H1 (cell line): ENCODE data around the gene CXCL17.

Source experiments
- ASH2L ChIP-seq: fragments of 200-600, 300-600 bp; sonication (generic); IDR thresholded peaks from one replicate; pipeline ENCODE4 v1.7.1; 2017; ENCODE audit warnings: low read length
- GTF2F1 ChIP-seq: IDR thresholded peaks from 2 replicates; pipeline ENCODE4 v1.6.1; 2012; ENCODE audit warnings: low read depth, low read length, improper control_type of control experiment, borderline replicate concordance
- POLR2AphosphoS5 ChIP-seq: IDR thresholded peaks from 2 replicates; pipeline ENCODE4 v1.6.1; 2011; ENCODE audit warnings: low read depth, low read length
- RAD21 ChIP-seq, 2 experiments: IDR thresholded peaks in 1 of 2; conservative IDR thresholded peaks in 1 of 2; 2 replicates each; pipeline ENCODE4 v1.6.1; 2011; ENCODE audit warnings: low read depth in 2 of 2, low read length in 2 of 2, improper control_type of control experiment in 1 of 2, inconsistent platforms in 1 of 2, mild to moderate bottlenecking in 1 of 2, moderate library complexity in 1 of 2
- RXRA ChIP-seq: IDR thresholded peaks from 2 replicates; pipeline ENCODE4 v1.6.1; 2011; ENCODE audit warnings: low read depth, mild to moderate bottlenecking, low read length, moderate library complexity; ENCODE audit not compliant: insufficient read depth
- TF ChIP-seq, protein P1 (sequence below), 3 experiments: IDR thresholded peaks; 1 replicate in 2 of 3; 2 replicates in 1 of 3; pipeline versions ENCODE4 v1.5.1 to v1.6.1; 2011; ENCODE audit warnings: low read length in 3 of 3, mild to moderate bottlenecking in 3 of 3, inconsistent platforms in 2 of 3, low read depth in 1 of 3, moderate library complexity in 1 of 3; ENCODE audit not compliant: insufficient read depth in 1 of 3; ENCODE audit errors: control extremely low read depth in 1 of 3

DNA sequence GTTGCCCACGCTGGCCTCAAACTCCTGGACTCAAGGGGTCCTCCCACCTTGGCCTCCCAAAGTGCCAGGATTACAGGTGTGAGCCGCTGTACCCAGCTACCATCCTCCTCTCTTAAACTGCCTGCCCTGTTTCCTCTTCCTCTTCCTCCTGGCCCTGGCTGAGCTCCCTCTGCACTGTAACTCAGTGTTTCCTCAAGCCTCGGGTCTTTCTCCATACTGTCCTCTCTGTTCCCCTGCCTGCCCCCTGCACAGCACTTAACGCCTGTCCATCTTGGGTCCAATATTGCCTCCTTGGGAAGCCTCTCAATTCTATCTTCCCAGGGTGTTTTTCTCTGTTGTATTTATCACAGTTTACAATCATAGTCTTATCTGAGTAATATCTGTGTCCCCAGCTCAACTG is 21.6 kb downstream of the CXCL17 start:
- TF ChIP-seq GTF2F1: no peak
- TF ChIP-seq POLR2AphosphoS5: no peak
- TF ChIP-seq RAD21 (IDR thresholded peaks at IDR 0.05 in 1 of 2, conservative IDR thresholded peaks at IDR 0.05 in 1 of 2; ENCODE audit: low read depth in 2 of 2, low read length in 2 of 2): no peak
- TF ChIP-seq, protein P1, sequence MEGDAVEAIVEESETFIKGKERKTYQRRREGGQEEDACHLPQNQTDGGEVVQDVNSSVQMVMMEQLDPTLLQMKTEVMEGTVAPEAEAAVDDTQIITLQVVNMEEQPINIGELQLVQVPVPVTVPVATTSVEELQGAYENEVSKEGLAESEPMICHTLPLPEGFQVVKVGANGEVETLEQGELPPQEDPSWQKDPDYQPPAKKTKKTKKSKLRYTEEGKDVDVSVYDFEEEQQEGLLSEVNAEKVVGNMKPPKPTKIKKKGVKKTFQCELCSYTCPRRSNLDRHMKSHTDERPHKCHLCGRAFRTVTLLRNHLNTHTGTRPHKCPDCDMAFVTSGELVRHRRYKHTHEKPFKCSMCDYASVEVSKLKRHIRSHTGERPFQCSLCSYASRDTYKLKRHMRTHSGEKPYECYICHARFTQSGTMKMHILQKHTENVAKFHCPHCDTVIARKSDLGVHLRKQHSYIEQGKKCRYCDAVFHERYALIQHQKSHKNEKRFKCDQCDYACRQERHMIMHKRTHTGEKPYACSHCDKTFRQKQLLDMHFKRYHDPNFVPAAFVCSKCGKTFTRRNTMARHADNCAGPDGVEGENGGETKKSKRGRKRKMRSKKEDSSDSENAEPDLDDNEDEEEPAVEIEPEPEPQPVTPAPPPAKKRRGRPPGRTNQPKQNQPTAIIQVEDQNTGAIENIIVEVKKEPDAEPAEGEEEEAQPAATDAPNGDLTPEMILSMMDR (IDR thresholded peaks at IDR 0.05; ENCODE audit: control extremely low read depth in 1 of 3, insufficient read depth in 1 of 3, low read depth in 1 of 3, low read length in 3 of 3): no peak
- no peak for TF ChIP-seq ASH2L
- TF ChIP-seq RXRA: no peak
